ENCODE data around the gene CDH23.

GRCh38 chr10:71558991-71559390, 162.3 kb downstream of the CDH23 start:
- TF ChIP-seq POLR2AphosphoS5 (IDR thresholded peaks at IDR 0.05) (no peak), CTCF (IDR thresholded peaks at IDR 0.05) (no peak), POLR2A (IDR thresholded peaks at IDR 0.05) (no peak)

Data from upper lobe of left lung (tissue), 4 donors.